KMS-11 (cell line): ENCODE data around the gene SRP54.

ENCODE experiments used
- H2AFZ ChIP-seq: fragments of 200-600 bp; sonication (generic); 2 replicates; pipeline ENCODE4 v1.6.1; 2016; ENCODE audit warnings: antibody characterized with exemption, mixed run types, low read depth
- H3K27ac ChIP-seq: fragments of 200-600 bp; sonication (generic); 2 replicates; pipeline ENCODE4 v1.6.1; 2016; ENCODE audit warnings: mild to moderate bottlenecking, mixed run types
- H3K27me3 ChIP-seq: fragments of 200-600 bp; sonication (generic); 2 replicates; pipeline ENCODE4 v1.6.1; 2017; ENCODE audit warnings: mild to moderate bottlenecking, low read depth, mixed run types, moderate library complexity; ENCODE audit not compliant: insufficient read depth
- H3K36me3 ChIP-seq: fragments of 200-600 bp; sonication (generic); 2 replicates; pipeline ENCODE4 v1.6.1; 2017; ENCODE audit warnings: mild to moderate bottlenecking, mixed run types; ENCODE audit not compliant: insufficient read depth
- H3K4me1 ChIP-seq: fragments of 200-600 bp; sonication (generic); 2 replicates; pipeline ENCODE4 v1.6.1; 2016; ENCODE audit warnings: mild to moderate bottlenecking, low read depth, mixed run types; ENCODE audit not compliant: poor library complexity, severe bottlenecking
- H3K4me2 ChIP-seq: fragments of 200-600 bp; sonication (generic); 2 replicates; pipeline ENCODE4 v1.7.0; 2016; ENCODE audit warnings: mild to moderate bottlenecking, mixed run types
- H3K4me3 ChIP-seq: fragments of 200-600 bp; sonication (generic); IDR thresholded peaks from 2 replicates; pipeline ENCODE4 v1.6.1; 2017; ENCODE audit warnings: low read depth, low read length, mixed read lengths; ENCODE audit not compliant: insufficient read depth
- H3K79me2 ChIP-seq: fragments of 200-600 bp; sonication (generic); 2 replicates; pipeline ENCODE4 v1.6.1; 2016; ENCODE audit warnings: low read depth, mixed run types; ENCODE audit not compliant: insufficient read depth
- H3K9ac ChIP-seq: fragments of 200-600 bp; sonication (generic); 2 replicates; pipeline ENCODE4 v1.6.1; 2016; ENCODE audit warnings: mild to moderate bottlenecking, mixed run types
- H4K20me1 ChIP-seq: fragments of 200-600 bp; sonication (generic); 2 replicates; pipeline ENCODE4 v1.6.1; 2016; ENCODE audit warnings: mild to moderate bottlenecking, mixed run types; ENCODE audit not compliant: insufficient read depth
- TF ChIP-seq, protein P1 (sequence below): fragments of 200-600 bp; sonication (generic); conservative IDR thresholded peaks from 2 replicates; pipeline ENCODE4 v1.6.1; 2017; ENCODE audit warnings: low read depth, mild to moderate bottlenecking, antibody characterized with exemption, low read length, moderate library complexity, mixed read lengths

Gene SRP54

DNA sequence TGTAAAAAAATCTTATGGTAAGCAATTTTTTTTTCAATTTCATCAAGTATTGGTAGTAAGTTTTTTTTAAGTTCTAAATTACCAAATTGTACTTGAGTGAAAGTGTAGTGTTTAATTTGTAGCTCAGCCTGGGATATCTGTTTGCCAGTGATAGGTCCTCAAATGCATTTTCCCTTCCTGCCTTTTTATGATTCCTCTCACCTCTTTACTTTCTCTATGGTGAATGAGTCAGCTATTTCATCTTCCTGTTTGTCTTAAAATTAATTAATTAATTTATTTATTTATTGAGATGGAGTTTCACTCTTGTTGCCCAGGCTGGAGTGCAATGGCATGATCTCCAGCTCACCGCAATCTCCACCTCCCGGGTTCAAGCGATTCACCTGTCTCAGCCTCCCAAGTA, 10.6 kb downstream of the SRP54 start:
- Histone ChIP-seq H2AFZ (no peak overlapping the region), H3K4me3 (no peak overlapping the region), H4K20me1 (no peaks in the 10 kb centered on the region), H3K79me2 (peaks cover 20% of the 10 kb centered on the region; the same call in 1 of the 2 replicates), H3K4me1 (peaks cover 4% of the 10 kb centered on the region), H3K27me3 (no peaks in the 10 kb centered on the region), H3K27ac (no peak overlapping the region), H3K4me2 (no peak overlapping the region), H3K36me3 (no peaks in the 10 kb centered on the region), H3K9ac (no peak overlapping the region)
- TF ChIP-seq, protein P1, sequence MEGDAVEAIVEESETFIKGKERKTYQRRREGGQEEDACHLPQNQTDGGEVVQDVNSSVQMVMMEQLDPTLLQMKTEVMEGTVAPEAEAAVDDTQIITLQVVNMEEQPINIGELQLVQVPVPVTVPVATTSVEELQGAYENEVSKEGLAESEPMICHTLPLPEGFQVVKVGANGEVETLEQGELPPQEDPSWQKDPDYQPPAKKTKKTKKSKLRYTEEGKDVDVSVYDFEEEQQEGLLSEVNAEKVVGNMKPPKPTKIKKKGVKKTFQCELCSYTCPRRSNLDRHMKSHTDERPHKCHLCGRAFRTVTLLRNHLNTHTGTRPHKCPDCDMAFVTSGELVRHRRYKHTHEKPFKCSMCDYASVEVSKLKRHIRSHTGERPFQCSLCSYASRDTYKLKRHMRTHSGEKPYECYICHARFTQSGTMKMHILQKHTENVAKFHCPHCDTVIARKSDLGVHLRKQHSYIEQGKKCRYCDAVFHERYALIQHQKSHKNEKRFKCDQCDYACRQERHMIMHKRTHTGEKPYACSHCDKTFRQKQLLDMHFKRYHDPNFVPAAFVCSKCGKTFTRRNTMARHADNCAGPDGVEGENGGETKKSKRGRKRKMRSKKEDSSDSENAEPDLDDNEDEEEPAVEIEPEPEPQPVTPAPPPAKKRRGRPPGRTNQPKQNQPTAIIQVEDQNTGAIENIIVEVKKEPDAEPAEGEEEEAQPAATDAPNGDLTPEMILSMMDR = no peak

DNA sequence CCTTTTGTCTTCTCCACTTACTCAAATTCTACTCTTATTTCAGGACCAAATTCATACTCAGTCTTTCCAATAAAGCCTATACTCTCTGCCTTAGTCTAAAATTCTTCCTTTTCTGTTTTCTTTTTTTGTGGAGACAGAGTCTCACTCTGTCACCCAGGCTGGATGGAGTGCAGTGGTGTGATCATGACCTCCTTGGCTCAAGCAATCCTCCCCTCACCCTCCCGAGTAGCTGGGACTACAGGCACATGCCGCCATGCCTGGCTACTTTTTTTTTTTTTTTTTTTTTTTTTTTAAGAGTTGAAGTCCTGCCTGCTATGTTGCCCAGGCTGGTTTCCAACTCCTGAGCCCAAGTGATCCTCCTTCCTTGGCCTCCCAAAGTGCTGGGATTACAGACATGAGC, 11.9 kb downstream of the SRP54 start:
- H2AFZ ChIP-seq = no peak overlapping the region
- H3K27me3 ChIP-seq = no peaks in the 10 kb centered on the region
- 0 out of 2 replicates have a peak, but pooled peaks cover 3% of the 10 kb centered on the region for H3K36me3 ChIP-seq
- no peak overlapping the region for H3K27ac ChIP-seq
- H3K4me3 ChIP-seq = no peak overlapping the region
- no peak overlapping the region for H3K4me2 ChIP-seq
- H3K9ac ChIP-seq = no peak overlapping the region
- no peaks in the 10 kb centered on the region for H4K20me1 ChIP-seq
- peaks cover 4% of the 10 kb centered on the region for H3K4me1 ChIP-seq
- H3K79me2 ChIP-seq = peaks cover 14% of the 10 kb centered on the region; the same call in 1 of the 2 replicates
- TF ChIP-seq, protein P1 = no peak

DNA sequence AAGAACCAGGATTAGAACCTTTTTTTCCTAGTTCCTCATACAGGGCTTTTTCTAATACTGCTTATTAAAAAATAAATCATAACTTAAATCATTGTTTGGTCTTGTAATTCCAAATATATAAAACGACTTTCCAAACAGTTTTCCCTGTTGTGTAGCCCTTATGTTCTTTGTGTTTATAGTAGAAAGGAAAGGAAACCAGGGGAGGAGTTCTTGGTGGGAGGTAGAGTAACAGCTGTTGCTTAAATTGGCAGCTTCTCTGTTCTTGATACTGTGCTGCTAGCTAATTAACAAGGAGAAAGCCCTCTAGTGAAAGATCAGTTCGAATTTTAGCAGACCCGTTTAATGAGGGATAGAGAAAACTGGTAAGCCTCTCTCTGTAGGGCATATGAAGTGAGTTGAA, 15.0 kb downstream of the SRP54 start:
- Histone ChIP-seq H3K79me2 (no peaks in the 10 kb centered on the region), H4K20me1 (no peaks in the 10 kb centered on the region), H3K4me3 (no peak overlapping the region), H3K4me2 (no peak overlapping the region), H3K9ac (no peak overlapping the region), H3K27me3 (no peaks in the 10 kb centered on the region), H3K4me1 (peaks cover 4% of the 10 kb centered on the region), H3K36me3 (0 out of 2 replicates have a peak, but pooled peaks cover 3% of the 10 kb centered on the region), H2AFZ (no peak overlapping the region), H3K27ac (no peak overlapping the region)
- TF ChIP-seq, protein P1 = no peak

DNA sequence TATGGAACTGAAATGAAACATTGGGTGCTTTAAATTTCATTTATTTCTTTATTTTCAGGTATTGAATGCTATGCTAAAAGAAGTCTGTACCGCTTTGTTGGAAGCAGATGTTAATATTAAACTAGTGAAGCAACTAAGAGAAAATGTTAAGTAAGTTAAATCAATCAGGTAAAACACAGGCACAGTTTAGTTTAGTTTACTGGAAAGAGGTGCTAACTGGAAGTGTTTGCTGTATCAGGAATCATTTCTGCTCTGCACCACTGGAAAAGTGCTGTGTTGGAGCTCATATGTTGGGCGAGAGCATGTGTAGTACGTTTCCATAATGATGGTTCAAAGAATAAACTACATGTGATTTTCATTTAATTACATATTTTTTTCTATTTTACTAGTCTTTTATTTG, 16.7 kb downstream of the SRP54 start:
- Histone ChIP-seq H2AFZ (no peak overlapping the region), H3K4me3 (no peak overlapping the region), H3K9ac (no peak overlapping the region), H3K79me2 (no peaks in the 10 kb centered on the region), H4K20me1 (no peaks in the 10 kb centered on the region), H3K4me2 (no peak overlapping the region), H3K4me1 (no peaks in the 10 kb centered on the region), H3K36me3 (0 out of 2 replicates have a peak, but pooled peaks cover 3% of the 10 kb centered on the region), H3K27me3 (no peaks in the 10 kb centered on the region), H3K27ac (no peak overlapping the region)
- TF ChIP-seq, protein P1 = no peak

DNA sequence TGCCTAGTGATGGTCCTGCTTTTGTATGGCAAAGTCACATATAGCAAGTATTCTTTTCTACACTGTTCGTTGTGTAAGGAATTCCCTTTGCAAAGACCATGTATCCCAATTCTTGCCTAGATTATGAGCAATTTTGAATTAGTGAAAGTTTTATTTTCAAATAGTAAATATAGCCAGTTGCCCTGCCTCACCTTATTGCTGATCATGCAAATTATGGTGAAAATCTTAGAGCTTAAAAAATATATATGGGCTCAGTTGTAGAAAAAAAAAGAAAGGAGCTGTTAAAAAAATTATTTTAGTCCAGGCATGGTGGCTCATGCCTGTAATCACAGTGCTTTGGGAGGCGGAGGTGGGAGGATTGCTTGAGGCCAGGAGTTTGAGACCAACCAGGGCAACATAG, 18.8 kb downstream of the SRP54 start:
- H3K36me3 ChIP-seq = 0 out of 2 replicates have a peak, but pooled peaks cover 3% of the 10 kb centered on the region
- no peak overlapping the region for H3K9ac ChIP-seq
- no peak overlapping the region for H3K4me2 ChIP-seq
- no peak overlapping the region for H2AFZ ChIP-seq
- H4K20me1 ChIP-seq = no peaks in the 10 kb centered on the region
- H3K79me2 ChIP-seq = no peaks in the 10 kb centered on the region
- H3K27ac ChIP-seq = no peak overlapping the region
- TF ChIP-seq, protein P1 = no peak
- no peaks in the 10 kb centered on the region for H3K27me3 ChIP-seq
- H3K4me3 ChIP-seq = no peak overlapping the region
- no peaks in the 10 kb centered on the region for H3K4me1 ChIP-seq
